Bronchial epithelial cell (primary cell): ENCODE data around the gene PGLYRP2. TPM values are rescaled to one million over a fixed set of nuclear protein-coding genes. Genes with fewer than 3 reads are reported as not detected.

Source experiments
- DNase-seq: peaks from one replicate; pipeline ENCODE4 v3.0.0-alpha.2; 2010; ENCODE audit warnings: low read depth
- FAIRE-seq: peaks from 2 replicates; lab custom pipeline; 2011; peaks lifted over from hg19 to GRCh38; lab: Jason Lieb, UNC
- H3K27me3 ChIP-seq: 2 replicates; pipeline ENCODE4 v1.5.1; 2011; ENCODE audit warnings: low read length; ENCODE audit not compliant: control insufficient read depth, insufficient read depth
- H3K36me3 ChIP-seq: 2 replicates; pipeline ENCODE4 v1.5.1; 2011; ENCODE audit warnings: low read length; ENCODE audit not compliant: control insufficient read depth, insufficient read depth
- H3K4me3 ChIP-seq: 2 replicates; pipeline ENCODE4 v1.5.1; 2011; ENCODE audit warnings: mild to moderate bottlenecking, low read depth, low read length, control low read depth
- CTCF ChIP-seq: IDR thresholded peaks from 2 replicates; pipeline ENCODE4 v1.5.1; 2011; ENCODE audit warnings: mild to moderate bottlenecking, moderate library complexity, low read length, control low read depth, inconsistent platforms; ENCODE audit not compliant: insufficient read depth, severe bottlenecking
- total RNA-seq: library from RNA; depleted of rRNA; stranded (reverse); fragments of >200 nt; gene quantifications from 2 replicates; pipeline ENCODE4 v1.2.1, GENCODE V29; 2014

Gene PGLYRP2
- total RNA-seq, 1 donor from 2014 or later: not detected

GRCh38 chr19:15431396-15432017 is 47.8 kb downstream of the PGLYRP2 start:
- DNase-seq (no peak), FAIRE-seq (peak; percentile 47)
- Histone ChIP-seq H3K36me3 (peaks cover 15% of the 10 kb centered on the region), H3K4me3 (peak overlapping the region; percentile 93), H3K27me3 (no peaks in the 10 kb centered on the region)
- TF ChIP-seq CTCF: no peak

- TF ChIP-seq CTCF: no peak
- Histone ChIP-seq H3K4me3 (no peak overlapping the region), H3K36me3 (peaks cover 15% of the 10 kb centered on the region), H3K27me3 (no peaks in the 10 kb centered on the region)
- FAIRE-seq (no peak), DNase-seq (no peak)
Measured at GRCh38 chr19:15430526-15431120, 48.7 kb downstream of the PGLYRP2 start.

- no peak overlapping the region for H3K4me3 ChIP-seq
- H3K36me3 ChIP-seq: peaks cover 20% of the 10 kb centered on the region
Measured at GRCh38 chr19:15429825-15430467, 49.4 kb downstream of the PGLYRP2 start.

GRCh38 chr19:15428956-15429824 is 50.1 kb downstream of the PGLYRP2 start:
- no peak for FAIRE-seq
- TF ChIP-seq CTCF: no peak
- H3K27me3 ChIP-seq: no peaks in the 10 kb centered on the region
- H3K4me3 ChIP-seq: no peak overlapping the region
- H3K36me3 ChIP-seq: peaks cover 25% of the 10 kb centered on the region
- no peak for DNase-seq

More at GRCh38 chr19:15429825-15430467, 49.4 kb downstream of the PGLYRP2 start:
- no peak for DNase-seq
- no peak for TF ChIP-seq CTCF
- FAIRE-seq: peak; percentile 50
- H3K27me3 ChIP-seq: no peaks in the 10 kb centered on the region

- Histone ChIP-seq H3K4me3 (no peak overlapping the region), H3K36me3 (peaks cover 36% of the 10 kb centered on the region), H3K27me3 (no peaks in the 10 kb centered on the region)
- FAIRE-seq (no peak), DNase-seq (no peak)
- TF ChIP-seq CTCF: no peak
Measured at GRCh38 chr19:15427991-15428471, 51.3 kb downstream of the PGLYRP2 start.
